ENCODE measurements around the gene RAVER2. TPM values are rescaled to one million over a fixed set of nuclear protein-coding genes. Genes with fewer than 3 reads are reported as not detected.

Gene RAVER2
- total RNA-seq, 1 donor: 9.1 TPM

- H3K4me3 ChIP-seq (ENCODE audit: low read depth, low read length): no peak overlapping the region
- DNase-seq (ENCODE audit: low read depth): no peak
- TF ChIP-seq, protein P1, sequence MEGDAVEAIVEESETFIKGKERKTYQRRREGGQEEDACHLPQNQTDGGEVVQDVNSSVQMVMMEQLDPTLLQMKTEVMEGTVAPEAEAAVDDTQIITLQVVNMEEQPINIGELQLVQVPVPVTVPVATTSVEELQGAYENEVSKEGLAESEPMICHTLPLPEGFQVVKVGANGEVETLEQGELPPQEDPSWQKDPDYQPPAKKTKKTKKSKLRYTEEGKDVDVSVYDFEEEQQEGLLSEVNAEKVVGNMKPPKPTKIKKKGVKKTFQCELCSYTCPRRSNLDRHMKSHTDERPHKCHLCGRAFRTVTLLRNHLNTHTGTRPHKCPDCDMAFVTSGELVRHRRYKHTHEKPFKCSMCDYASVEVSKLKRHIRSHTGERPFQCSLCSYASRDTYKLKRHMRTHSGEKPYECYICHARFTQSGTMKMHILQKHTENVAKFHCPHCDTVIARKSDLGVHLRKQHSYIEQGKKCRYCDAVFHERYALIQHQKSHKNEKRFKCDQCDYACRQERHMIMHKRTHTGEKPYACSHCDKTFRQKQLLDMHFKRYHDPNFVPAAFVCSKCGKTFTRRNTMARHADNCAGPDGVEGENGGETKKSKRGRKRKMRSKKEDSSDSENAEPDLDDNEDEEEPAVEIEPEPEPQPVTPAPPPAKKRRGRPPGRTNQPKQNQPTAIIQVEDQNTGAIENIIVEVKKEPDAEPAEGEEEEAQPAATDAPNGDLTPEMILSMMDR (IDR thresholded peaks at IDR 0.05; ENCODE audit: insufficient read depth, low read depth, low read length): no peak
Observed at GRCh38 chr1:64872067-64872466, 127.2 kb downstream of the RAVER2 start.

DNA sequence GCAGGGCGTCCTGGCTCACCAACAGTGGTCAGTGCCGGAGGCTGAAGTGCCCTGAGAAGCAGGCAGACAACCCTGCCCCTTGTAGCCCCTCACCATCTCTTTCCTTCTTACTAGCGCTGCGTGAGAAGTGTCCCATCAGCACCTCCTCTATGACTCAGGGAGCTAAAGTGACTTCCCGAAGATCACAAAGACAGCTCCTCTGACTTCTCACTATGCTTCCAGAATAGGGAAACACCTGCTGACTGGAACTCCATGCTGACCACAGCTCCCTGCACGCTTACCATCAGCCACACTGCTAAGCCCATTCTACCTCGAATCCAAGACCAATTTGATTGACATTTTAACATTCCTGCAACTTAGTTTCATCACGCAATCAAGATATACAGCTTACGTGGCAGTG is 128.7 kb downstream of the RAVER2 start:
- H3K4me3 ChIP-seq (ENCODE audit: low read depth, low read length): no peak overlapping the region
- DNase-seq (ENCODE audit: low read depth): no peak
- TF ChIP-seq, protein P1 (IDR thresholded peaks at IDR 0.05; ENCODE audit: insufficient read depth, low read depth, low read length): no peak

GRCh38 chr1:64874666-64875065 is 129.8 kb downstream of the RAVER2 start:
- TF ChIP-seq, protein P1 (IDR thresholded peaks at IDR 0.05; ENCODE audit: insufficient read depth, low read depth, low read length): no peak
- no peak for DNase-seq (ENCODE audit: low read depth)
- H3K4me3 ChIP-seq (ENCODE audit: low read depth, low read length): no peak overlapping the region

DNA sequence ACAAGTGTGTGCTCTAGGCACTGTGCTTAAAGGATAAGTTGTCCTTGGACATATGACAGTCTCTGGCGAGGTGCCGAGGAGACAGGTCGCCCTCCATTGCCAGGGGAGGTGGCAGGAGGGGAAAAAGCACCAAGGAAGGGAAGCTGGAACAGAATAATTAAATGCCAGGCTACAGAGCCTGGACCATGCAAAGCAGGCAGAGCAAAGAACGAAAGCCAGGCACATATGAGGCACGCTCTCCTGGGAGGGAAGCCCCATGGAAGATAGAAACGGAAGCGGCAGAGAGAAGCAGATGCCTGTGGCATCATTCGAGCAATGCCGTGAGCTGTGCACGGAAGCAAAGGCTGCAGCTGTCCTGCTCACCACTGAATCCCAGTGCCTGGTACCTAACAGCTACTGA is 130.2 kb downstream of the RAVER2 start:
- TF ChIP-seq, protein P1 (IDR thresholded peaks at IDR 0.05; ENCODE audit: insufficient read depth, low read depth, low read length): no peak
- no peak for DNase-seq (ENCODE audit: low read depth)
- H3K4me3 ChIP-seq (ENCODE audit: low read depth, low read length): no peak overlapping the region

- TF ChIP-seq, protein P1 (IDR thresholded peaks at IDR 0.05; ENCODE audit: insufficient read depth, low read depth, low read length): no peak
- DNase-seq (ENCODE audit: low read depth): no peak
Observed at GRCh38 chr1:64875606-64876005, 130.7 kb downstream of the RAVER2 start.

DNA sequence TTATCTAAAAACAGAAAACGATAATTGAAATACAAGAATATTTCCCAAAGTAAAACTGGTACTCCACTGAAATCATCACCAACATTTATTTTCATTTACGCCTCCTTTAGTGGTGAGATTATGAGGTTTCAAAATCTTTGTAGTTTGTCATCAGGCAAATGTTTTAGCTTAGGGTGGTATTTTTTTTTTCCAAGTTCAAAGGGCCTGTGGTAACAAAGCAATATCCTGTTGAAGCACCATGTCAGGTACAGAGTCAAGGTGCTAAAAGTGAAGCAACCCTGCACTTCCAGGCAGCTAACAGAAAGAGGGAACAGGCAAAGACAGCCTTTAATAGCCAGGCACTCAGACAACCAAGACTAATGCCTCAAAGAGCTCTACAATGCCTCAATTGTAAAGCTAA is 132.3 kb downstream of the RAVER2 start:
- DNase-seq (ENCODE audit: low read depth): no peak
- TF ChIP-seq, protein P1 (IDR thresholded peaks at IDR 0.05; ENCODE audit: insufficient read depth, low read depth, low read length): no peak

More at GRCh38 chr1:64875606-64876005, 130.7 kb downstream of the RAVER2 start:
- H3K4me3 ChIP-seq (ENCODE audit: low read depth, low read length): no peak overlapping the region

DNA sequence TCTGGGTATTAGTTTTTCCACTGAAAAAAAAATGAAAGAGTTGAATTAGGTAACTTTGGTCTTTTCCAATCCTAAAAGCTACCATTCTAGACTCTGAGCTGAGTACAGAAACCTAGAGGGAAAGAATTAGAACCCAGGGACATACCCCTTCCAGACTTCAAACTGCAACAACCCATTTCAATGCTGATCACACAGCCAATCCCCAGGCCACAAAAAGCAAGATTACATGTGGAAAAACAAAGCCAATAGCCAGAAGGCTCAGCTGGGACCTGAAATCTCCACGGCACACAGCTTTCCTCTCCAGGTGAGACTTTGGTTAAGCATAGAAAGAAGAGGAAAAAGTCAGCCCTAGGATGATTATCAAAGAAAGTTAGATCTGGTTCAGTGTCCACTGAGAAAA is 132.7 kb downstream of the RAVER2 start:
- DNase-seq (ENCODE audit: low read depth): no peak
- TF ChIP-seq, protein P1 (IDR thresholded peaks at IDR 0.05; ENCODE audit: insufficient read depth, low read depth, low read length): no peak
- H3K4me3 ChIP-seq (ENCODE audit: low read depth, low read length): no peak overlapping the region

More for the DNA sequence above, 132.3 kb downstream of the RAVER2 start:
- H3K4me3 ChIP-seq (ENCODE audit: low read depth, low read length): no peak overlapping the region

Measured in fibroblast of villous mesenchyme (primary cell).